ENCODE results near the gene FMN2.

FMN2 gene

GRCh38 chr1:240098534-240098933 is 6.9 kb downstream of the FMN2 start:
- Histone ChIP-seq H2AK5ac (ENCODE audit: low read length) (no peak overlapping the region), H3K4ac (ENCODE audit: low read depth, low read length) (no peak overlapping the region), H3K27ac (ENCODE audit: low read depth, low read length) (no peak overlapping the region), H2BK5ac (ENCODE audit: low read depth, low read length, poor library complexity) (no peak overlapping the region), H3K4me2 (ENCODE audit: low read length) (no peak overlapping the region), H3K9me3 (ENCODE audit: insufficient read depth, low read depth, low read length) (no peaks in the 10 kb centered on the region), H3K4me3 (ENCODE audit: low read depth, low read length) (no peak overlapping the region), H3K36me3 (ENCODE audit: control insufficient read depth in 1 of 2, insufficient read depth in 2 of 2, low read length in 2 of 2) (no peaks in the 10 kb centered on the region), H3K27me3 (ENCODE audit: insufficient read depth, low read length) (peaks cover 4% of the 10 kb centered on the region), H2BK120ac (ENCODE audit: insufficient read depth, low read length, poor library complexity) (no peak overlapping the region), H3K23ac (ENCODE audit: low read length) (no peak overlapping the region), H3K18ac (ENCODE audit: low read length) (no peak overlapping the region), H3K14ac (ENCODE audit: low read length) (no peak overlapping the region), H4K12ac (ENCODE audit: low read depth, low read length) (no peak overlapping the region), H2BK12ac (ENCODE audit: low read length) (no peak overlapping the region), H3K79me1 (ENCODE audit: low read length) (no peaks in the 10 kb centered on the region), H4K91ac (ENCODE audit: low read depth, low read length) (no peak overlapping the region), H4K8ac (ENCODE audit: low read depth, low read length) (no peak overlapping the region), H2AFZ (ENCODE audit: insufficient read depth, low read length, poor library complexity) (no peak overlapping the region), H3K4me1 (ENCODE audit: control insufficient read depth in 1 of 2, insufficient read depth in 2 of 2, low read length in 2 of 2) (no peaks in the 10 kb centered on the region), H3K79me2 (ENCODE audit: control insufficient read depth, insufficient read depth, low read length, poor library complexity) (no peaks in the 10 kb centered on the region), H3K9ac (ENCODE audit: low read length) (no peak overlapping the region)
- no CpG with 5 or more reads among the region's 6 CpGs for WGBS (ENCODE audit: extremely low coverage, insufficient coverage, insufficient read length)
- DNase-seq: no peak

DNA sequence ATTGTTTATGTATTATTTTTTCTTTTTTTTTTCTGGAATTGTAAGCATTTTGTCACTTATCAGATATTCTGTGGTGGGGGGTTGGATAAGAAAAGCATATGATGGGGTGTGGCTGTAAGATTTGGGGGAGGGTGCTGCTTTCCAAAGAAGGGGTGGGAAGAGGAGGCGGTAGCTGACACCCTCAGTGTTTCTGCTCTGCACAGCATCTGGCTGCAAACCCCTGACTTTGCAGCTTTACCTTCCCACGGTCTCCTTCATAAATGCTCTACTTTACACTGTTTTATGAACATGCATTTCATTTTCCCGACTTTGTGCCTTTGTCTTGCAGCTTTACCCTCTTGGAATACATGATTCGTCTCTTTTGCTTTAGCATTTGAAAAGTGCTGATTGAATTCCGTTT is 7.6 kb downstream of the FMN2 start:
- no peak overlapping the region for H3K14ac ChIP-seq (ENCODE audit: low read length)
- no CpG with 5 or more reads among the region's 5 CpGs for WGBS (ENCODE audit: extremely low coverage, insufficient coverage, insufficient read length)
- no peak overlapping the region for H2BK120ac ChIP-seq (ENCODE audit: insufficient read depth, low read length, poor library complexity)
- no peak overlapping the region for H4K91ac ChIP-seq (ENCODE audit: low read depth, low read length)
- no peak overlapping the region for H4K8ac ChIP-seq (ENCODE audit: low read depth, low read length)
- no peak overlapping the region for H4K12ac ChIP-seq (ENCODE audit: low read depth, low read length)
- H3K36me3 ChIP-seq (ENCODE audit: control insufficient read depth in 1 of 2, insufficient read depth in 2 of 2, low read length in 2 of 2): no peaks in the 10 kb centered on the region
- H3K27ac ChIP-seq (ENCODE audit: low read depth, low read length): no peak overlapping the region
- H3K79me1 ChIP-seq (ENCODE audit: low read length): no peaks in the 10 kb centered on the region
- no peaks in the 10 kb centered on the region for H3K4me1 ChIP-seq (ENCODE audit: control insufficient read depth in 1 of 2, insufficient read depth in 2 of 2, low read length in 2 of 2)
- H2AK5ac ChIP-seq (ENCODE audit: low read length): no peak overlapping the region
- H3K4me2 ChIP-seq (ENCODE audit: low read length): no peak overlapping the region
- no peaks in the 10 kb centered on the region for H3K27me3 ChIP-seq (ENCODE audit: insufficient read depth, low read length)
- no peaks in the 10 kb centered on the region for H3K79me2 ChIP-seq (ENCODE audit: control insufficient read depth, insufficient read depth, low read length, poor library complexity)
- no peak overlapping the region for H2AFZ ChIP-seq (ENCODE audit: insufficient read depth, low read length, poor library complexity)
- H3K18ac ChIP-seq (ENCODE audit: low read length): no peak overlapping the region
- H3K9me3 ChIP-seq (ENCODE audit: insufficient read depth, low read depth, low read length): no peaks in the 10 kb centered on the region
- H2BK12ac ChIP-seq (ENCODE audit: low read length): no peak overlapping the region
- H3K23ac ChIP-seq (ENCODE audit: low read length): no peak overlapping the region
- no peak overlapping the region for H3K4ac ChIP-seq (ENCODE audit: low read depth, low read length)
- no peak overlapping the region for H3K9ac ChIP-seq (ENCODE audit: low read length)
- H2BK5ac ChIP-seq (ENCODE audit: low read depth, low read length, poor library complexity): no peak overlapping the region
- DNase-seq: no peak
- no peak overlapping the region for H3K4me3 ChIP-seq (ENCODE audit: low read depth, low read length)

- H3K27ac ChIP-seq (ENCODE audit: low read depth, low read length): no peak overlapping the region
- no peak overlapping the region for H2BK5ac ChIP-seq (ENCODE audit: low read depth, low read length, poor library complexity)
- H2AK5ac ChIP-seq (ENCODE audit: low read length): no peak overlapping the region
- H3K4ac ChIP-seq (ENCODE audit: low read depth, low read length): no peak overlapping the region
- H3K4me3 ChIP-seq (ENCODE audit: low read depth, low read length): no peak overlapping the region
- no peaks in the 10 kb centered on the region for H3K79me2 ChIP-seq (ENCODE audit: control insufficient read depth, insufficient read depth, low read length, poor library complexity)
- no peaks in the 10 kb centered on the region for H3K9me3 ChIP-seq (ENCODE audit: insufficient read depth, low read depth, low read length)
- H3K27me3 ChIP-seq (ENCODE audit: insufficient read depth, low read length): no peaks in the 10 kb centered on the region
- H2BK12ac ChIP-seq (ENCODE audit: low read length): no peak overlapping the region
- H3K4me1 ChIP-seq (ENCODE audit: control insufficient read depth in 1 of 2, insufficient read depth in 2 of 2, low read length in 2 of 2): no peaks in the 10 kb centered on the region
- no peak overlapping the region for H4K8ac ChIP-seq (ENCODE audit: low read depth, low read length)
- DNase-seq: no peak
- H3K36me3 ChIP-seq (ENCODE audit: control insufficient read depth in 1 of 2, insufficient read depth in 2 of 2, low read length in 2 of 2): no peaks in the 10 kb centered on the region
- no peak overlapping the region for H3K23ac ChIP-seq (ENCODE audit: low read length)
- H2BK120ac ChIP-seq (ENCODE audit: insufficient read depth, low read length, poor library complexity): no peak overlapping the region
- H3K79me1 ChIP-seq (ENCODE audit: low read length): no peaks in the 10 kb centered on the region
- no CpG with 5 or more reads among the region's 3 CpGs for WGBS (ENCODE audit: extremely low coverage, insufficient coverage, insufficient read length)
- no peak overlapping the region for H4K91ac ChIP-seq (ENCODE audit: low read depth, low read length)
- no peak overlapping the region for H4K12ac ChIP-seq (ENCODE audit: low read depth, low read length)
- H3K18ac ChIP-seq (ENCODE audit: low read length): no peak overlapping the region
- no peak overlapping the region for H2AFZ ChIP-seq (ENCODE audit: insufficient read depth, low read length, poor library complexity)
- no peak overlapping the region for H3K14ac ChIP-seq (ENCODE audit: low read length)
- no peak overlapping the region for H3K9ac ChIP-seq (ENCODE audit: low read length)
- no peak overlapping the region for H3K4me2 ChIP-seq (ENCODE audit: low read length)
These were observed 8.1 kb downstream of the FMN2 start for GRCh38 chr1:240099748-240100147.

DNA sequence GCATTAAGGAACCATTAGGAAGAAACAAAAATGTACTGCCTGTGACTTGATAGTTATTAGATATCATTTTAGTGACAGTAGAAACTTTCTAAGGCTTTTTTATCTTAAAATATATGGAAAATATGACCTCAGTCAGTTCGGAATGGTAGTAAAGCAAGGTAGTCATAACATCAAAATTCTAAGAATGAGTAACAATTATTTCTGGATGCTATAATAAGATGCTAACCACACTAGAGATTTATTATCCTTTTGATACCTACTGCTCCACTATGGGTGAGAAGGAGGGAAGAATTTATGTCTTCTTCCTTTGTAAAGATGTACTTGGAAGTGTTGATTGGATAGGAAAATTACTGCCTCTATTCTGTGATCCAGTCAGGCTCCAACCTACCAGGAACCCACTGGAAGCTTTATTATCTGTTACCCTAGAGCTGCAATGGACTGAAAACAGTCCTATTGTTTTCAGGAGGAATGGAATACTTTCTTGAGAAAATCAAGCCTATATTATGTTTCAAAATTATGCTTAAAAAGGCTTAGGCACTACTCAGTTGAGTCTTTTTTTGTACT is 8.8 kb downstream of the FMN2 start:
- no peak overlapping the region for H3K9ac ChIP-seq (ENCODE audit: low read length)
- H2BK120ac ChIP-seq (ENCODE audit: insufficient read depth, low read length, poor library complexity): no peak overlapping the region
- no peaks in the 10 kb centered on the region for H3K27me3 ChIP-seq (ENCODE audit: insufficient read depth, low read length)
- no peak overlapping the region for H3K4ac ChIP-seq (ENCODE audit: low read depth, low read length)
- H2BK5ac ChIP-seq (ENCODE audit: low read depth, low read length, poor library complexity): no peak overlapping the region
- no peaks in the 10 kb centered on the region for H3K36me3 ChIP-seq (ENCODE audit: control insufficient read depth in 1 of 2, insufficient read depth in 2 of 2, low read length in 2 of 2)
- no peak for DNase-seq
- H3K23ac ChIP-seq (ENCODE audit: low read length): no peak overlapping the region
- H2AK5ac ChIP-seq (ENCODE audit: low read length): no peak overlapping the region
- H2AFZ ChIP-seq (ENCODE audit: insufficient read depth, low read length, poor library complexity): no peak overlapping the region
- no CpG with 5 or more reads among the region's 1 CpG for WGBS (ENCODE audit: extremely low coverage, insufficient coverage, insufficient read length)
- H3K27ac ChIP-seq (ENCODE audit: low read depth, low read length): no peak overlapping the region
- H4K12ac ChIP-seq (ENCODE audit: low read depth, low read length): no peak overlapping the region
- no peak overlapping the region for H3K14ac ChIP-seq (ENCODE audit: low read length)
- H3K9me3 ChIP-seq (ENCODE audit: insufficient read depth, low read depth, low read length): no peaks in the 10 kb centered on the region
- H2BK12ac ChIP-seq (ENCODE audit: low read length): no peak overlapping the region
- H3K79me1 ChIP-seq (ENCODE audit: low read length): no peaks in the 10 kb centered on the region
- H3K4me1 ChIP-seq (ENCODE audit: control insufficient read depth in 1 of 2, insufficient read depth in 2 of 2, low read length in 2 of 2): no peaks in the 10 kb centered on the region
- H4K91ac ChIP-seq (ENCODE audit: low read depth, low read length): no peak overlapping the region
- H3K4me3 ChIP-seq (ENCODE audit: low read depth, low read length): no peak overlapping the region
- H3K4me2 ChIP-seq (ENCODE audit: low read length): no peak overlapping the region
- H3K18ac ChIP-seq (ENCODE audit: low read length): no peak overlapping the region
- no peak overlapping the region for H4K8ac ChIP-seq (ENCODE audit: low read depth, low read length)
- H3K79me2 ChIP-seq (ENCODE audit: control insufficient read depth, insufficient read depth, low read length, poor library complexity): no peaks in the 10 kb centered on the region

All from trophoblast cell (in vitro differentiated cells and primary cell).